Fibroblast of skin of right quadriceps (primary cell): Measurements from ENCODE around the gene RAB14.
A peak's percentile ranks its signal among the peaks of the same experiment; 100 is the strongest.
"Not testable (repeated sequence)": the region's sequence is repeated elsewhere in the genome, so short reads cannot be mapped to it uniquely, and the experiment has no call there.

Source experiments
- DNase-seq: peaks from one replicate; pipeline ENCODE4 v3.0.0-alpha.2; 2013

Gene RAB14

DNA sequence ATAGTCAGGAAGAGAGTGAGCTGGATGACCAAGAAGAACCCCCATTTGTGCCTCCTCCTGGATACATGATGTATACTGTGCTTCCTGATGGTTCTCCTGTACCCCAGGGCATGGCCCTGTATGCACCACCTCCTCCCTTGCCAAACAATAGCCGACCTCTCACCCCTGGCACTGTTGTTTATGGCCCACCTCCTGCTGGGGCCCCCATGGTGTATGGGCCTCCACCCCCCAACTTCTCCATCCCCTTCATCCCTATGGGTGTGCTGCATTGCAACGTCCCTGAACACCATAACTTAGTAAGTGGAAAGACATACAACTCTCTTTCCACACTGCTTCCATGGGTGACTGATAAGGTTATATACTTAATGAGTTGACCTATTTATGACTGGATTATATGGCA is 51.5 kb downstream of the RAB14 start:
- DNase-seq, result no peak

- DNase-seq, result no peak
Observed at GRCh38 chr9:121144482-121144881, 57.2 kb downstream of the RAB14 start.

DNA sequence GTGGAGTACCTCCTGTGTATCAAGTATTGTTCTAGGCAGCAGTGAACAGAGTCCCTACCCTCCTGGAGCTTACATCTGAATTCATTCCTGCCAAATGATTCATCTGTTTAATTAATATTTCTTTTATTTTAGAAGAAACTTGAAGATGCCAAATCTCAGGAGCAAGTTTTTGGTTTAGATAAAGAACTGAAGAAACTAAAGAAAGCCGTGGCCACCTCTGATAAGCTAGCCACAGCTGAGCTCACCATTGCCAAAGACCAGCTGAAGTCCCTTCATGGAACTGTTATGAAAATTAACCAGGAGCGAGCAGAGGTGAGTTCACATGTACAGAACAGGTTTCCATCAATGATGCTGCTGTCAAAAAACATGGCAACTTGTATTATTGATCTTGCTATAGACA is 57.9 kb downstream of the RAB14 start:
- DNase-seq, result no peak

DNA sequence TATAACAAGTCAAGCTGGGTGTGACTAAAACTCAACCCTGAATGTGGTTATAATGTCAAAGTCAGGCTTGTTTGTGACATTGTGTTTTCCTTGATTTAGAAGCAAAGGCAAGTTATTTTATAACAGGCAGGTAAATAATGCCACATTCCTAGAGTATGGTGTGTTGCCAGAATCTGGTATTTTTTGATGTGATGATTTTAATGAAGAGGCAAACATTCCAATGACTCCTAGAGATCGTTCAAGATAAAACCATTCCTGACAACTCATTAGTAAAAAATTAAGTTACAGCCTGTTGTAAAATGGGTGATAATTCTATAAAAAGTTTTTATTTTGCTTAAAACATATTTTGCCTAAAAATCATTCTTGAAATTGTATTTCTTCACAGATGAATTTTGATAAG is 60.0 kb downstream of the RAB14 start:
- DNase-seq, result peak; percentile 42

DNA sequence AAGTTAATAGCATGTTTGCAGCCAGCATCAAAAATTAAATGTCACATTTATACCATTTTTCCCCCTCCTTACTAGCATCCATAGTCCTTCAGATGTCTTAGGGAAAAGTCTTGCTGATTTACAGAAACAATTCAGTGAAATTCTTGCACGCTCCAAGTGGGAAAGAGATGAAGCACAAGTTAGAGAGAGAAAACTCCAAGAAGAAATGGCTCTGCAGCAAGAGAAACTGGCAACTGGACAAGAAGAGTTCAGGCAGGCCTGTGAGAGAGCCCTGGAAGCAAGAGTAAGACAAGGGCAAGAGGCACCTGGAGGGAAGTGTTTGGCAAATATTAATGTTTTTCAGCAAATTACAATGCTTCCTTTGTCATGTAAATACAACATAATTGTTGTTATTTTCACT is 60.4 kb downstream of the RAB14 start:
- DNase-seq, result no peak

- no peak for DNase-seq
Observed at GRCh38 chr9:121140162-121140561, 61.5 kb downstream of the RAB14 start.

DNA sequence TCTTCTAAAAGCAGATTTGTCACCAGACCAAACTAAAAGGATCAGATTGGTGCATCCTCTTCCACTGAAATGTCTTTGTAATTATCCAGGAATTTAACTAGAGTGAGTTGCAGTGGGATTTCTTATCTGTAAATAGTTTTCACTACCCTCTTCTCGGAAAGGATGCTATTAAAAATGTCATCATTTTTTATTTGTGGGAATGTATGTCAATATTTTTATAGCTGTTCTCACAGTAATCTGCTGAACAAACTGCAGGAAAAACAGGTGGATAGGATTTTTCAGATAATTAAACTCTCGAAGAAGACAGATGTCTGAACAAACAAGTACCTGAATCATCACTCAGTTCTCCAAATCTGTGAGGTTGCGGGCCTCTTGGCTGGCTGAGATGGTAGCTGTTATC is 62.7 kb downstream of the RAB14 start:
- no peak for DNase-seq

DNA sequence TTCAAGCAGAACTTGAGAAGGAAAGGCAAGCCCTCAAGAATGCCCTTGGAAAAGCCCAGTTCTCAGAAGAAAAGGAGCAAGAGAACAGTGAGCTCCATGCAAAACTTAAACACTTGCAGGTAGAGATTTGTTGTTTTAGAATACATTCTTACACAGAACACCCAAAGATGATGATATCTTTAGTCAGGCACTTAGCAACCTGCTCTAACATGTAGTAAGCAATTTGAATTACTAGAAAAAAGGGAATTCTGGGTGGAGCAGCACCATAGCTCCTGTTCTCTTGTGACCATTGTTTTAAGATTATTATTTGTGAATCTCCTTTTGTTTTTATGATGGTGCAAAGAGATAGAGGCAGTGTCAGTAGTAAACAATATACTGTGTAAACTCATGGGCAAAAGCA is 63.1 kb downstream of the RAB14 start:
- DNase-seq, result no peak

GRCh38 chr9:121135642-121136041 is 66.0 kb downstream of the RAB14 start:
- no peak for DNase-seq

DNA sequence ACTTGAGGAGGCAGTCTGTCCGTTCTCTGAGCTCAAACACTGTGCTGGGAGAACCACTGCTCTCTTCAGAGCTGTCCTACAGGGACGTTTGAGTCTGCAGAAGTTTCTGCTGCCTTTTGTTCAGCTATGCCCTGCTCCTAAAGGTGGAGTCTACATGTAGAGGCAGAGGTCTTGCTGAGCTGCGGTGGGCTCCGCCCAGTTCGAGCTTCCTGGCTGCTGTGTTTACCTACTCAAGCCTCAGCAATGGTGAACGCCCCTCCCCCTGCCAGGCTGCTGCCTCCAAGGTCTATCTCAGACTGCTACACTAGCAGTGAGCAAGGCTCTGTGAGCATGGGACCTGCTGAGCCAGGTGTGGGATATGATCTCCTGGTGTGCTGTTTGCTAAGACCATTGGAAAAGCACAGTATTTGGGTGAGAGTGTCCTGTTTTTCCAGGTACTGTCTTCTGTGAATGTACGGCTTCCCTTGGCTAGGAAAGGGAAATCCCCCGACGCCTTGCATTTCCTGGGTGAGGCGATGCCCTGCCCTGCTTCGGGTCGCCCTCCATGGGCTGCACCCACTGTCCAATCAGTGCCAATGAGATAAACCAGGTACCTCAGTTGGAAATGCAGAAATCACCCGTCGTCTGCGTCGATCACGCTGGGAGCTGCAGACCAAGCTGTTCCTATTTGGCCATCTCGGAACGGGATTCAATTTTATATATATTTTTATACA is 68.4 kb downstream of the RAB14 start:
- no peak for DNase-seq

DNA sequence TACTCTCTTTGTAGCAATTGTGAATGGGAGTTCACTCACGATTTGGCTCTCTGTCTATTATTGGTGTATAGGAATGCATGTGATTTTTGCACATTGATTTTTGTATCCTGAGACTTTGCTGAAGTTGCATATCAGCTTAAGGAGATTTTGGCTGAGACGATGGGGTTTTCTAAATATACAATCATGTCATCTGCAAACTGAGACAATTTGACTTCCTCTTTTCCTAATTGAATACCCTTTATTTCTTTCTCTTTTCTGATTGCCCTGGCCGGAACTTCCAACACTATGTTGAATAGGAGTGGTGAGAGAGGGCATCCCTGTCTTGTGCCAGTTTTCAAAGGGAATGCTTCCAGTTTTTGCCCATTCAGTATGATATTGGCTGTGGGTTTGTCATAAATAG is 72.3 kb downstream of the RAB14 start:
- DNase-seq, result not testable (repeated sequence)
